SKM-1 (cell line): Measurements from ENCODE around the gene KCNA3.

Source experiments
- DNase-seq: peaks from one replicate; lab custom pipeline; 2025; ENCODE audit not compliant: unreplicated experiment; lab: John Stamatoyannopoulos, UW

KCNA3 gene

GRCh38 chr1:110674337-110675059 lies at the start of gene KCNA3:
TSS of gene KCNA3 (minus strand) at chr1:110674940. CDS start at chr1:110674809, 131 bp downstream.
- DNase-seq, result no peak

- DNase-seq, result no peak
Observed at GRCh38 chr1:110722807-110723206, 48.1 kb upstream of the KCNA3 start.

GRCh38 chr1:110719908-110720307 lies 45.2 kb upstream of the KCNA3 start:
- DNase-seq, result no peak

- no peak for DNase-seq
Observed at GRCh38 chr1:110718452-110718851, 43.7 kb upstream of the KCNA3 start.

GRCh38 chr1:110717179-110717578 lies 42.4 kb upstream of the KCNA3 start:
- DNase-seq, result no peak

GRCh38 chr1:110714374-110714995 lies 39.7 kb upstream of the KCNA3 start:
- DNase-seq, result no peak

- no peak for DNase-seq
Observed at GRCh38 chr1:110713221-110713620, 38.5 kb upstream of the KCNA3 start.

- no peak for DNase-seq
Observed at GRCh38 chr1:110710314-110710713, 35.6 kb upstream of the KCNA3 start.

- no peak for DNase-seq
Observed at GRCh38 chr1:110708974-110709440, 34.3 kb upstream of the KCNA3 start.

GRCh38 chr1:110707232-110707631 lies 32.5 kb upstream of the KCNA3 start:
- no peak for DNase-seq

GRCh38 chr1:110706621-110707020 lies 31.9 kb upstream of the KCNA3 start:
- no peak for DNase-seq

GRCh38 chr1:110702260-110702659 lies 27.5 kb upstream of the KCNA3 start:
- DNase-seq, result no peak

GRCh38 chr1:110700767-110701166 lies 26.0 kb upstream of the KCNA3 start:
- DNase-seq, result no peak

- DNase-seq, result no peak
Observed at GRCh38 chr1:110697606-110698005, 22.9 kb upstream of the KCNA3 start.

GRCh38 chr1:110696818-110697217 lies 22.1 kb upstream of the KCNA3 start:
- DNase-seq, result no peak

- DNase-seq, result no peak
Observed at GRCh38 chr1:110690709-110691365, 16.1 kb upstream of the KCNA3 start.

GRCh38 chr1:110689868-110690267 lies 15.1 kb upstream of the KCNA3 start:
- DNase-seq, result no peak

GRCh38 chr1:110688514-110688913 lies 13.8 kb upstream of the KCNA3 start:
- no peak for DNase-seq

- no peak for DNase-seq
Observed at GRCh38 chr1:110687250-110687649, 12.5 kb upstream of the KCNA3 start.

- no peak for DNase-seq
Observed at GRCh38 chr1:110686188-110686587, 11.4 kb upstream of the KCNA3 start.

- DNase-seq, result no peak
Observed at GRCh38 chr1:110684491-110684890, 9.8 kb upstream of the KCNA3 start.

- no peak for DNase-seq
Observed at GRCh38 chr1:110682898-110683297, 8.2 kb upstream of the KCNA3 start.
